RWPE1 (cell line): Measurements from ENCODE around the gene STK32A.

Experiments used
- CTCF ChIA-PET: fragments of 350-600 bp; sonication (Branson Sonifier 250); formaldehyde crosslinking; extraction: SDS; loops from one replicate; lab custom pipeline; 2021; lab: Yijun Ruan, JAX
- POLR2A ChIA-PET: fragments of 400-600 bp; formaldehyde crosslinking; extraction: SDS; loops from one replicate; lab custom pipeline; 2020; ENCODE audit warnings: antibody characterized with exemption; ENCODE audit not compliant: low non-redundant PET; lab: Yijun Ruan, JAX
- DNase-seq: peaks from one replicate; pipeline ENCODE4 v3.0.0; 2012; ENCODE audit warnings: low spot score
- H3K27ac ChIP-seq: fragments of 450-650 bp; 2 replicates; pipeline ENCODE4 v1.5.1; 2017
- CTCF ChIP-seq: fragments of 450-650 bp; conservative IDR thresholded peaks from 2 replicates; pipeline ENCODE4 v1.5.1; 2017; ENCODE audit warnings: low read depth, mild to moderate bottlenecking

Gene STK32A

GRCh38 chr5:147287110-147287509 is 52.3 kb downstream of the STK32A start:
- no peak for TF ChIP-seq CTCF
- CTCF ChIA-PET: interaction anchor here (0.6 to 0.8 kb wide), 2 partner anchors 83 to 746 kb away, joined by 3 read pairs; no protein-coding TSS in a partner anchor
- H3K27ac ChIP-seq: no peak overlapping the region
- no peak for DNase-seq
- POLR2A ChIA-PET: no interaction called here

GRCh38 chr5:147290261-147290660 is 55.4 kb downstream of the STK32A start:
- no peak for TF ChIP-seq CTCF
- ChIA-PET CTCF (no interaction called here), POLR2A (no interaction called here)
- DNase-seq: no peak
- H3K27ac ChIP-seq: no peak overlapping the region

GRCh38 chr5:147303251-147303650 is 68.4 kb downstream of the STK32A start:
- no peak overlapping the region for H3K27ac ChIP-seq
- ChIA-PET POLR2A (no interaction called here), CTCF (no interaction called here)
- no peak for DNase-seq
- TF ChIP-seq CTCF: no peak

GRCh38 chr5:147303976-147304375 is 69.2 kb downstream of the STK32A start:
- TF ChIP-seq CTCF: no peak
- ChIA-PET CTCF (no interaction called here), POLR2A (no interaction called here)
- DNase-seq: peak; percentile 36
- no peak overlapping the region for H3K27ac ChIP-seq

- TF ChIP-seq CTCF: no peak
- no peak for DNase-seq
- no peak overlapping the region for H3K27ac ChIP-seq
- ChIA-PET CTCF (no interaction called here), POLR2A (no interaction called here)
Observed at GRCh38 chr5:147305147-147305546, 70.3 kb downstream of the STK32A start.

GRCh38 chr5:147306351-147306750 is 71.5 kb downstream of the STK32A start:
- no peak overlapping the region for H3K27ac ChIP-seq
- no peak for TF ChIP-seq CTCF
- no peak for DNase-seq
- POLR2A ChIA-PET: no interaction called here
- CTCF ChIA-PET: no interaction called here
